H1 (cell line): ENCODE results near the gene ROBO4. TPM values are rescaled to one million over a fixed set of nuclear protein-coding genes. Genes with fewer than 3 reads are reported as not detected.
A peak's percentile ranks its signal among the peaks of the same experiment; 100 is the strongest.

ENCODE experiments used
- CTCF ChIA-PET: fragments of 300-600 bp; sonication (Branson Sonifier 250); formaldehyde crosslinking; loops from one replicate; lab custom pipeline; 2021; ENCODE audit not compliant: partially characterized antibody; lab: Charles Lee
- POLR2A ChIA-PET: fragments of 300-600 bp; sonication (Branson Sonifier 250); formaldehyde crosslinking; loops from one replicate; lab custom pipeline; 2021; ENCODE audit warnings: inconsistent platforms; ENCODE audit not compliant: partially characterized antibody; lab: Charles Lee
- DNase-seq, 2 experiments: peaks; one replicate each; pipeline versions ENCODE4 v3.0.0 to v3.0.0-alpha.2; 2010 to 2022; ENCODE audit warnings: low spot score in 2 of 2, low read depth in 1 of 2, mixed read lengths in 1 of 2
- FAIRE-seq: peaks from 2 replicates; lab custom pipeline; 2011; peaks lifted over from hg19 to GRCh38; lab: Jason Lieb, UNC
- H2AFZ ChIP-seq: 2 replicates; pipeline ENCODE4 v1.8.1; 2012; ENCODE audit warnings: low read length, inconsistent platforms
- H2AK5ac ChIP-seq: 2 replicates; pipeline ENCODE4 v1.6.1; 2013; ENCODE audit warnings: low read depth, low read length
- H2BK120ac ChIP-seq: replicated peaks from 2 replicates; pipeline ENCODE3; 2013; ENCODE audit warnings: low read depth, low read length, inconsistent platforms
- H2BK12ac ChIP-seq: 2 replicates; pipeline ENCODE4 v1.6.1; 2013; ENCODE audit warnings: low read depth, low read length
- H2BK15ac ChIP-seq: 2 replicates; pipeline ENCODE4 v1.6.1; 2013; ENCODE audit warnings: low read length
- H2BK20ac ChIP-seq: 2 replicates; pipeline ENCODE4 v1.6.1; 2013; ENCODE audit warnings: low read length
- H2BK5ac ChIP-seq: 2 replicates; pipeline ENCODE4 v1.6.1; 2013; ENCODE audit warnings: low read depth, low read length
- H3K14ac ChIP-seq: 2 replicates; pipeline ENCODE4 v1.6.1; 2013; ENCODE audit warnings: inconsistent platforms; ENCODE audit not compliant: insufficient read length
- H3K18ac ChIP-seq: 2 replicates; pipeline ENCODE4 v1.6.1; 2013; ENCODE audit warnings: low read length; ENCODE audit errors: extremely low read depth
- H3K23ac ChIP-seq: 2 replicates; pipeline ENCODE4 v1.6.1; 2013; ENCODE audit warnings: inconsistent platforms; ENCODE audit not compliant: insufficient read length
- H3K23me2 ChIP-seq: 2 replicates; pipeline ENCODE4 v1.6.1; 2013; ENCODE audit warnings: low read depth, low read length
- H3K27ac ChIP-seq: 2 replicates; pipeline ENCODE4 v1.6.1; 2011; ENCODE audit warnings: low read depth, low read length, inconsistent platforms
- H3K27me3 ChIP-seq, 4 experiments: replicated peaks in 1 of 4; 1 replicate in 1 of 4; 2 replicates in 3 of 4; pipeline versions ENCODE4 v1.6.1 to v1.8.1; 2011 to 2013; ENCODE audit warnings: low read length in 3 of 4, mild to moderate bottlenecking in 3 of 4, inconsistent platforms in 2 of 4, mixed read lengths in 2 of 4, moderate library complexity in 1 of 4; ENCODE audit not compliant: control insufficient read depth in 3 of 4, insufficient read depth in 3 of 4; ENCODE audit errors: extremely low read depth in 1 of 4
- H3K36me3 ChIP-seq, 4 experiments: 2 replicates each; pipeline versions ENCODE4 v1.6.1 to v1.8.1; 2011 to 2013; ENCODE audit warnings: mild to moderate bottlenecking in 4 of 4, low read length in 3 of 4, moderate library complexity in 2 of 4, control low read depth in 1 of 4, inconsistent platforms in 1 of 4; ENCODE audit not compliant: insufficient read depth in 4 of 4, control insufficient read depth in 2 of 4
- H3K4ac ChIP-seq: replicated peaks from 2 replicates; pipeline ENCODE3; 2013; ENCODE audit warnings: low read length, low read depth, mixed read lengths, inconsistent platforms; ENCODE audit not compliant: insufficient read length
- H3K4me1 ChIP-seq, 4 experiments: replicated peaks in 1 of 4; 1 replicate in 1 of 4; 2 replicates in 3 of 4; pipeline versions ENCODE4 v1.6.1 to v1.8.1; 2011 to 2013; ENCODE audit warnings: low read length in 3 of 4, inconsistent platforms in 2 of 4, mixed read lengths in 1 of 4; ENCODE audit not compliant: insufficient read depth in 4 of 4, control insufficient read depth in 3 of 4
- H3K4me2 ChIP-seq, 2 experiments: 2 replicates each; pipeline versions ENCODE4 v1.6.1 to v1.8.1; 2011 to 2013; ENCODE audit warnings: low read depth in 2 of 2, low read length in 2 of 2, control low read depth in 1 of 2, inconsistent platforms in 1 of 2, mild to moderate bottlenecking in 1 of 2; ENCODE audit not compliant: insufficient read depth in 1 of 2
- H3K4me3 ChIP-seq, 4 experiments: fragments of 200-600, 300-600 bp in 1 of 4; sonication (generic), shearing (Covaris generic), sonication (Bioruptor Twin) in 1 of 4; 2 replicates each; pipeline versions ENCODE4 v1.5.1 to v1.8.1; 2011 to 2016; ENCODE audit warnings: low read length in 4 of 4, low read depth in 3 of 4, control low read depth in 2 of 4, inconsistent platforms in 2 of 4, mild to moderate bottlenecking in 2 of 4, mixed read lengths in 1 of 4, moderate library complexity in 1 of 4; ENCODE audit not compliant: insufficient read depth in 2 of 4; ENCODE audit errors: extremely low read depth in 1 of 4
- H3K56ac ChIP-seq: replicated peaks from 2 replicates; pipeline ENCODE3; 2013; ENCODE audit warnings: low read depth, mild to moderate bottlenecking, mixed read lengths, low read length, inconsistent platforms; ENCODE audit not compliant: insufficient read length
- H3K79me1 ChIP-seq: 2 replicates; pipeline ENCODE4 v1.6.1; 2013; ENCODE audit warnings: low read depth, low read length, control low read depth
- H3K79me2 ChIP-seq, 2 experiments: 2 replicates each; pipeline versions ENCODE4 v1.6.1 to v1.8.1; 2012 to 2013; ENCODE audit warnings: low read length in 2 of 2, mild to moderate bottlenecking in 2 of 2, inconsistent platforms in 1 of 2; ENCODE audit not compliant: insufficient read depth in 2 of 2, control insufficient read depth in 1 of 2
- H3K9ac ChIP-seq, 4 experiments: replicated peaks in 1 of 4; 1 replicate in 1 of 4; 2 replicates in 3 of 4; pipeline versions ENCODE4 v1.6.1 to v1.8.1; 2011 to 2013; ENCODE audit warnings: low read depth in 3 of 4, low read length in 3 of 4, control low read depth in 2 of 4, mild to moderate bottlenecking in 2 of 4, moderate library complexity in 2 of 4, inconsistent platforms in 1 of 4; ENCODE audit errors: extremely low read depth in 1 of 4
- H3K9me3 ChIP-seq, 2 experiments: 2 replicates each; pipeline versions ENCODE4 v1.6.1 to v1.8.1; 2012 to 2013; ENCODE audit warnings: mild to moderate bottlenecking in 2 of 2, moderate library complexity in 2 of 2, control low read depth in 1 of 2, inconsistent platforms in 1 of 2, low read depth in 1 of 2, low read length in 1 of 2, mixed read lengths in 1 of 2; ENCODE audit not compliant: insufficient read depth in 2 of 2
- H4K20me1 ChIP-seq, 2 experiments: replicated peaks in 1 of 2; 2 replicates each; pipeline versions ENCODE3 to v1.8.1; 2011 to 2013; ENCODE audit warnings: inconsistent platforms in 2 of 2, low read length in 2 of 2, mild to moderate bottlenecking in 1 of 2; ENCODE audit not compliant: insufficient read depth in 2 of 2, control insufficient read depth in 1 of 2
- H4K5ac ChIP-seq: 2 replicates; pipeline ENCODE4 v1.6.1; 2013; ENCODE audit warnings: low read length, low read depth, mixed read lengths, inconsistent platforms; ENCODE audit not compliant: insufficient read length
- H4K8ac ChIP-seq: 2 replicates; pipeline ENCODE4 v1.8.0; 2013; ENCODE audit warnings: mild to moderate bottlenecking, moderate library complexity, low read length, inconsistent platforms; ENCODE audit not compliant: insufficient read depth; ENCODE audit errors: extremely low read depth
- H4K91ac ChIP-seq: replicated peaks from 2 replicates; pipeline ENCODE3; 2013; ENCODE audit warnings: low read length, mixed read lengths, inconsistent platforms; ENCODE audit not compliant: insufficient read length
- BCL11A ChIP-seq, 2 experiments: IDR thresholded peaks; one replicate each; pipeline ENCODE4 v1.6.1; 2011; ENCODE audit warnings: low read depth in 2 of 2, low read length in 2 of 2, mild to moderate bottlenecking in 2 of 2
- CBX5 ChIP-seq: fragments of 300-800, 300-1000 bp; sonication (generic); IDR thresholded peaks from 2 replicates; pipeline ENCODE4 v1.7.1; 2016; ENCODE audit warnings: antibody characterized with exemption, low read length, low read depth
- CBX8 ChIP-seq: fragments of 300-800, 300-1000 bp; sonication (generic); IDR thresholded peaks from 2 replicates; pipeline ENCODE4 v1.7.1; 2016; ENCODE audit warnings: low read depth, low read length, borderline replicate concordance
- CTCF ChIP-seq, 3 experiments: IDR thresholded peaks; 1 replicate in 2 of 3; 2 replicates in 1 of 3; pipeline versions ENCODE4 v1.5.1 to v1.6.1; 2011; ENCODE audit warnings: low read length in 3 of 3, mild to moderate bottlenecking in 3 of 3, inconsistent platforms in 2 of 3, low read depth in 1 of 3, moderate library complexity in 1 of 3; ENCODE audit not compliant: insufficient read depth in 1 of 3; ENCODE audit errors: control extremely low read depth in 1 of 3
- E2F6 ChIP-seq: IDR thresholded peaks from 2 replicates; pipeline ENCODE4 v1.6.1; 2012; ENCODE audit warnings: inconsistent platforms
- MAX ChIP-seq: IDR thresholded peaks from 2 replicates; pipeline ENCODE4 v1.6.1; 2012; ENCODE audit warnings: inconsistent platforms
- SP1 ChIP-seq: IDR thresholded peaks from 2 replicates; pipeline ENCODE4 v1.6.1; 2011; ENCODE audit warnings: low read depth, low read length
- TCF12 ChIP-seq: IDR thresholded peaks from 2 replicates; pipeline ENCODE4 v1.6.1; 2011; ENCODE audit warnings: low read depth, mild to moderate bottlenecking, low read length
- WGBS, 2 experiments: shearing (Covaris generic) in 1 of 2; methylation state at CpG; one replicate each; pipeline versions ENCODE4 v1.1.6 to v1.1.7; 2013 to 2015; ENCODE audit warnings: low lambda C conversion rate in 2 of 2, mixed read lengths in 2 of 2, inconsistent platforms in 1 of 2, low coverage in 1 of 2, missing lambda C conversion rate in 1 of 2; ENCODE audit not compliant: insufficient replicate concordance in 2 of 2, insufficient coverage in 1 of 2, insufficient read length in 1 of 2; ENCODE audit errors: extremely low coverage in 1 of 2, missing lambda C conversion rate in 1 of 2; 5-methylcytosine and 5-hydroxymethylcytosine counted together
- polyA plus RNA-seq, 7 experiments: library from polyadenylated mRNA; depleted of rRNA in 3 of 7; stranded (reverse) in 5 of 7; unstranded in 2 of 7; fragments of >200 nt in 5 of 7; fragments of 200-250 nt in 2 of 7; gene quantifications; 1 replicate in 5 of 7; 2 replicates in 1 of 7; 4 replicates in 1 of 7; pipeline versions ENCODE4 v1.2.1 to v1.2.3, GENCODE V29; 2011 to 2013; ENCODE audit warnings: missing spikeins in 2 of 7, mixed read lengths in 2 of 7
- total RNA-seq: library from RNA; stranded (reverse); fragmentation: NEBNext Ultra II Directional; extraction: Animal tissue kit (Norgen Biotek cat#: 25700); gene quantifications from 2 replicates; pipeline ENCODE4 v1.2.1, GENCODE V29; 2021

The ROBO4 gene
- total and polyA plus RNA-seq, 2 of the 8 experiments (the other 6 are each of a cell fraction or from before 2014, with no cell fraction given): 0.03 TPM; not detected in 1

- Histone ChIP-seq H3K4me2 (no peak overlapping the region), H3K56ac (no peak overlapping the region), H3K4ac (no peak overlapping the region), H3K79me1 (no peaks in the 10 kb centered on the region), H3K18ac (no peak overlapping the region), H3K9ac (no peak overlapping the region), H4K91ac (no peak overlapping the region), H2BK20ac (no peak overlapping the region), H3K23me2 (no peaks in the 10 kb centered on the region; the same call in 1 of the 2 replicates), H2BK15ac (no peak overlapping the region), H2AFZ (no peak overlapping the region), H3K4me3 (no peak overlapping the region), H4K5ac (no peak overlapping the region), H2BK5ac (no peak overlapping the region), H3K79me2 (no peaks in the 10 kb centered on the region), H3K9me3 (no peaks in the 10 kb centered on the region), H2BK12ac (no peak overlapping the region), H3K23ac (no peak overlapping the region), H3K4me1 (peaks cover 0 to 9% (median 2%) of the 10 kb centered on the region in 4 experiments; a peak in 3 of 7 replicates), H2AK5ac (no peak overlapping the region), H4K8ac (no peak overlapping the region), H2BK120ac (no peak overlapping the region), H3K27ac (no peak overlapping the region), H3K14ac (no peak overlapping the region), H3K27me3 (peaks cover 0 to 3% (median 0%) of the 10 kb centered on the region in 4 experiments; a peak in 3 of 7 replicates), H3K36me3 (no peaks in the 10 kb centered on the region), H4K20me1 (no peaks in the 10 kb centered on the region)
- CTCF ChIA-PET: interaction anchor here (0.6 to 2.0 kb wide), 10 partner anchors 8 to 396 kb away, joined by 3 to 9 read pairs (median 3); no protein-coding TSS in a partner anchor
- POLR2A ChIA-PET: interaction anchor here (1.0 to 2.1 kb wide), 2 partner anchors 10 to 12 kb away, joined by 3 to 7 read pairs; no protein-coding TSS in a partner anchor
- 89% methylated on average over 10 of the region's 11 CpGs; no CpG with 5 or more reads in 1 of the 2 experiments for WGBS, 2 experiments
- DNase-seq: no peak
- no peak for FAIRE-seq
- TF ChIP-seq CBX8: no peak
- TF ChIP-seq CTCF (IDR thresholded peaks at IDR 0.05; ENCODE audit: control extremely low read depth in 1 of 3, insufficient read depth in 1 of 3, low read depth in 1 of 3, low read length in 3 of 3): 0 out of 4 replicates have a peak, but pooled peaks of 1 of the 3 experiments have one; percentile 9
- no peak for TF ChIP-seq CBX5
- peak; percentile 55 for TF ChIP-seq E2F6
- TF ChIP-seq BCL11A (IDR thresholded peaks at IDR 0.05; ENCODE audit: low read depth in 2 of 2, low read length in 2 of 2): no peak
- TF ChIP-seq SP1: no peak
- TF ChIP-seq TCF12: no peak
- 0 out of 2 replicates have a peak, but pooled peaks have one; percentile 13 for TF ChIP-seq MAX
Measured at GRCh38 chr11:124882339-124883071, 15.2 kb downstream of the ROBO4 start.
